Measurements from ENCODE around the gene APBA2. TPM values are rescaled to one million over a fixed set of nuclear protein-coding genes. Genes with fewer than 3 reads are reported as not detected.

The APBA2 gene
- total and polyA plus RNA-seq, 10 of the 15 experiments (the other 5 are each of a cell fraction or from before 2014, with no cell fraction given) = 0.06 to 0.26 (median 0.07) TPM; not detected in 7

DNA sequence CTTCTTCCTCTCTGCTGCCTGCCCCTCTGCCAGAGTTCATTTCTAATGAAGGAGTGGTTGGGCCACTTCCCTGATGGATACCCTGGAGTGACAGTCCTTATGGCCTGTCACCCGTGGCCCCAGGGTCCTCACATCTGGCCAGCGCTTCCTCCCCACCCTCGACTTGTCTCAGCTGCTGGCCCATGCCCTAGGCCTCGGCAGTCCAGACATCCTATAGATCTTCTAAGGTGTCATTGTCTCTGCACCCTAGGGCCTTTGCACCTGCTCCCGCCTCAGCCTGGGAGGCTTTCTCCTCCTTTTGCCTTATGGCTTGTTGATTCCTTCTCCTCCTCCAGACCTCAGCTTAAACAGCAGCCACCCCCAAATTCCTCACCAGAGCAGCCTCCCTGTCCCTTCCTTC is 202.9 kb downstream of the APBA2 start:
- Histone ChIP-seq H3K4me3 (no peak overlapping the region), H3K9me3 (replicated peaks; ENCODE audit: control insufficient read depth, insufficient read depth, low read length) (no peaks in the 10 kb centered on the region), H3K27me3 (replicated peaks in 1 of 2; ENCODE audit: control insufficient read depth in 2 of 2, insufficient read depth in 2 of 2, low read length in 1 of 2) (no peaks in the 10 kb centered on the region), H3K27ac (ENCODE audit: control insufficient read depth, insufficient read depth) (no peak overlapping the region), H3K79me2 (ENCODE audit: control insufficient read depth, insufficient read depth, low read length) (no peaks in the 10 kb centered on the region), H3K36me3 (ENCODE audit: control insufficient read depth in 2 of 2, insufficient read depth in 2 of 2, low read length in 1 of 2) (no peaks in the 10 kb centered on the region), H3K4me2 (ENCODE audit: control insufficient read depth, insufficient read depth) (no peak overlapping the region), H3K9ac (ENCODE audit: control insufficient read depth, insufficient read depth, low read length) (no peak overlapping the region), H3K4me1 (ENCODE audit: control insufficient read depth, insufficient read depth, low read length) (no peaks in the 10 kb centered on the region), H2AFZ (ENCODE audit: control insufficient read depth, low read depth, low read length) (no peak overlapping the region), H4K20me1 (ENCODE audit: control insufficient read depth, insufficient read depth) (no peaks in the 10 kb centered on the region)
- no peak for FAIRE-seq
- ATAC-seq = no peak
- ChIA-PET POLR2A (no interaction called here), CTCF (interaction anchor here (1.2 to 2.0 kb wide), 2 partner anchors 12 to 14 kb away, joined by 4 to 5 read pairs; no protein-coding TSS in a partner anchor), SMC1A (ENCODE audit: uncharacterized antibody, unreplicated experiment) (interaction anchor here (0.6 kb wide), 1 partner anchor 90 kb away, joined by 3 read pairs; no protein-coding TSS in a partner anchor), RAD21 (ENCODE audit: unreplicated experiment) (no interaction called here)
- in situ Hi-C loops (cut with MboI) (no loop called here), intact Hi-C loops (cut with micrococcal nuclease; ENCODE audit: unreplicated experiment) (no loop called here)
- TF ChIP-seq DPF2 (IDR thresholded peaks at IDR 0.05) = no peak
- WGBS (ENCODE audit: insufficient coverage, insufficient replicate concordance, low lambda C conversion rate, missing lambda C conversion rate) = 30% methylated on average over 3 of the region's 5 CpGs
- BruUV-seq (replicated peaks) = no TSS peak
- DNase-seq (ENCODE audit: low read depth, low spot score) = no peak

DNA sequence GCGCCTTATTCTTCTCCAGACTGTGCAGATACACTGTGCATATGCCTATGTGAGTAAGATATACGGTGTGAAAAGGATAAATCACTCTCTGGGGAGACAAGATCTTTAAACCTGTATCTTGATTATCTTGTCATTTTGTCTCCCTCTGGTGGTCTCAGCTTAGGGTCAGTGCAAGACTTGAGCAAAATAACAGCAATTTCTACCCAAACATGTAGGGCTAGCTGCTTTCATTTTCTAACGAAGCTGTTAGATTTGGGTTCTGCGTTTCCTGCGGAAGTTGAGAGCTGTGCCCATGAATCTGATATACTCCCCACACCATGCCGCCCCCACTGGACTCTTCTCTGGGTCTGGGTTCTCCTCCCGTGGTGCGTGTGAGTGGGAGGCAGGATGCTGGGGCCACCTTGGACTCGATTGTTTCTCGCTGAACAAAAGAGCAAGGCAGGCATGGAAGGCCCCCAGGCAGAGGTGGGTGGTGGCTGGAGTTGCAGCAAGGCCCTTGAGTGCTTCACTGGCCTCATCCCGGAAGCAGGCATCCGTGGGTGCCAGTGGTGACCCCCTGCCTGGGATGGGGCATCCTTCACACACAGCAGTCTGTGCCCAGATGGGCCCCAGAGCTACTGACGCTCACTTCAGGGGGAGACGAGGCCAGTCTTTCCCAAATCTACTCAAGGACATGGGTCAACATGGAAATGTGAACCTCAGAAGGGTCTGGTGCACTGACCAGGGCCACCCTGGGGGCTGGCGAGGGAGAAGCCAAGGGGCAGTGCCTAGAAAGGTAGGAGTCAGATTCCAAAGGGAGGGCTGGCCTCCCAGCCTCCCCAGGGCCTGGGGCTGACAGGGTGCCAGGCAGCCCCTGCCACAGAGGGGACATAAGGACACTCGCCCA is 204.2 kb downstream of the APBA2 start:
- intact Hi-C loops (cut with micrococcal nuclease; ENCODE audit: unreplicated experiment) (no loop called here), in situ Hi-C loops (cut with MboI) (no loop called here)
- Histone ChIP-seq H3K36me3 (ENCODE audit: control insufficient read depth in 2 of 2, insufficient read depth in 2 of 2, low read length in 1 of 2) (no peaks in the 10 kb centered on the region), H3K27me3 (replicated peaks in 1 of 2; ENCODE audit: control insufficient read depth in 2 of 2, insufficient read depth in 2 of 2, low read length in 1 of 2) (no peaks in the 10 kb centered on the region), H3K9me3 (replicated peaks; ENCODE audit: control insufficient read depth, insufficient read depth, low read length) (no peaks in the 10 kb centered on the region), H3K4me2 (ENCODE audit: control insufficient read depth, insufficient read depth) (peak overlapping the region; percentile 20; the same call in 1 of the 2 replicates), H3K9ac (ENCODE audit: control insufficient read depth, insufficient read depth, low read length) (no peak overlapping the region), H3K4me1 (ENCODE audit: control insufficient read depth, insufficient read depth, low read length) (no peaks in the 10 kb centered on the region), H3K79me2 (ENCODE audit: control insufficient read depth, insufficient read depth, low read length) (no peaks in the 10 kb centered on the region), H3K4me3 (no peak overlapping the region), H3K27ac (ENCODE audit: control insufficient read depth, insufficient read depth) (no peak overlapping the region), H2AFZ (ENCODE audit: control insufficient read depth, low read depth, low read length) (peak overlapping the region; percentile 9; the same call in 1 of the 2 replicates), H4K20me1 (ENCODE audit: control insufficient read depth, insufficient read depth) (no peaks in the 10 kb centered on the region)
- TF ChIP-seq, protein P1, sequence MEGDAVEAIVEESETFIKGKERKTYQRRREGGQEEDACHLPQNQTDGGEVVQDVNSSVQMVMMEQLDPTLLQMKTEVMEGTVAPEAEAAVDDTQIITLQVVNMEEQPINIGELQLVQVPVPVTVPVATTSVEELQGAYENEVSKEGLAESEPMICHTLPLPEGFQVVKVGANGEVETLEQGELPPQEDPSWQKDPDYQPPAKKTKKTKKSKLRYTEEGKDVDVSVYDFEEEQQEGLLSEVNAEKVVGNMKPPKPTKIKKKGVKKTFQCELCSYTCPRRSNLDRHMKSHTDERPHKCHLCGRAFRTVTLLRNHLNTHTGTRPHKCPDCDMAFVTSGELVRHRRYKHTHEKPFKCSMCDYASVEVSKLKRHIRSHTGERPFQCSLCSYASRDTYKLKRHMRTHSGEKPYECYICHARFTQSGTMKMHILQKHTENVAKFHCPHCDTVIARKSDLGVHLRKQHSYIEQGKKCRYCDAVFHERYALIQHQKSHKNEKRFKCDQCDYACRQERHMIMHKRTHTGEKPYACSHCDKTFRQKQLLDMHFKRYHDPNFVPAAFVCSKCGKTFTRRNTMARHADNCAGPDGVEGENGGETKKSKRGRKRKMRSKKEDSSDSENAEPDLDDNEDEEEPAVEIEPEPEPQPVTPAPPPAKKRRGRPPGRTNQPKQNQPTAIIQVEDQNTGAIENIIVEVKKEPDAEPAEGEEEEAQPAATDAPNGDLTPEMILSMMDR (IDR thresholded peaks at IDR 0.05 in 2 of 3, conservative IDR thresholded peaks at IDR 0.05 in 1 of 3; ENCODE audit: control insufficient read depth in 2 of 3, extremely low read depth in 1 of 3, insufficient read depth in 1 of 3, low read depth in 3 of 3, low read length in 3 of 3) = 0 out of 6 replicates have a peak, but pooled peaks of 1 of the 3 experiments have one; percentile 12
- TF ChIP-seq, protein P2, sequence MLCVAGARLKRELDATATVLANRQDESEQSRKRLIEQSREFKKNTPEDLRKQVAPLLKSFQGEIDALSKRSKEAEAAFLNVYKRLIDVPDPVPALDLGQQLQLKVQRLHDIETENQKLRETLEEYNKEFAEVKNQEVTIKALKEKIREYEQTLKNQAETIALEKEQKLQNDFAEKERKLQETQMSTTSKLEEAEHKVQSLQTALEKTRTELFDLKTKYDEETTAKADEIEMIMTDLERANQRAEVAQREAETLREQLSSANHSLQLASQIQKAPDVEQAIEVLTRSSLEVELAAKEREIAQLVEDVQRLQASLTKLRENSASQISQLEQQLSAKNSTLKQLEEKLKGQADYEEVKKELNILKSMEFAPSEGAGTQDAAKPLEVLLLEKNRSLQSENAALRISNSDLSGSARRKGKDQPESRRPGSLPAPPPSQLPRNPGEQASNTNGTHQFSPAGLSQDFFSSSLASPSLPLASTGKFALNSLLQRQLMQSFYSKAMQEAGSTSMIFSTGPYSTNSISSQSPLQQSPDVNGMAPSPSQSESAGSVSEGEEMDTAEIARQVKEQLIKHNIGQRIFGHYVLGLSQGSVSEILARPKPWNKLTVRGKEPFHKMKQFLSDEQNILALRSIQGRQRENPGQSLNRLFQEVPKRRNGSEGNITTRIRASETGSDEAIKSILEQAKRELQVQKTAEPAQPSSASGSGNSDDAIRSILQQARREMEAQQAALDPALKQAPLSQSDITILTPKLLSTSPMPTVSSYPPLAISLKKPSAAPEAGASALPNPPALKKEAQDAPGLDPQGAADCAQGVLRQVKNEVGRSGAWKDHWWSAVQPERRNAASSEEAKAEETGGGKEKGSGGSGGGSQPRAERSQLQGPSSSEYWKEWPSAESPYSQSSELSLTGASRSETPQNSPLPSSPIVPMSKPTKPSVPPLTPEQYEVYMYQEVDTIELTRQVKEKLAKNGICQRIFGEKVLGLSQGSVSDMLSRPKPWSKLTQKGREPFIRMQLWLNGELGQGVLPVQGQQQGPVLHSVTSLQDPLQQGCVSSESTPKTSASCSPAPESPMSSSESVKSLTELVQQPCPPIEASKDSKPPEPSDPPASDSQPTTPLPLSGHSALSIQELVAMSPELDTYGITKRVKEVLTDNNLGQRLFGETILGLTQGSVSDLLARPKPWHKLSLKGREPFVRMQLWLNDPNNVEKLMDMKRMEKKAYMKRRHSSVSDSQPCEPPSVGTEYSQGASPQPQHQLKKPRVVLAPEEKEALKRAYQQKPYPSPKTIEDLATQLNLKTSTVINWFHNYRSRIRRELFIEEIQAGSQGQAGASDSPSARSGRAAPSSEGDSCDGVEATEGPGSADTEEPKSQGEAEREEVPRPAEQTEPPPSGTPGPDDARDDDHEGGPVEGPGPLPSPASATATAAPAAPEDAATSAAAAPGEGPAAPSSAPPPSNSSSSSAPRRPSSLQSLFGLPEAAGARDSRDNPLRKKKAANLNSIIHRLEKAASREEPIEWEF (IDR thresholded peaks at IDR 0.05; ENCODE audit: insufficient replicate concordance, low read depth, low read length) = no peak
- ChIA-PET SMC1A (ENCODE audit: uncharacterized antibody, unreplicated experiment) (interaction anchor here (0.7 kb wide), 1 partner anchor 53 kb away, joined by 3 read pairs; no protein-coding TSS in a partner anchor), CTCF (interaction anchor here (0.7 to 2.0 kb wide), 11 partner anchors 8 to 651 kb away, joined by 3 to 6 read pairs (median 3); no protein-coding TSS in a partner anchor), RAD21 (ENCODE audit: unreplicated experiment) (no interaction called here), POLR2A (no interaction called here)
- no TSS peak for BruUV-seq (replicated peaks)
- FAIRE-seq = no peak
- ATAC-seq = peak; percentile 30
- no peak for DNase-seq (ENCODE audit: low read depth, low spot score)
- 30% methylated on average over 16 of the region's 16 CpGs for WGBS (ENCODE audit: insufficient coverage, insufficient replicate concordance, low lambda C conversion rate, missing lambda C conversion rate)
